Heart left ventricle (tissue), 13 donors: ENCODE measurements around the gene OR2L13.

Source experiments
- CTCF ChIP-seq, 12 donors: fragments of 200-600 bp; sonication (generic) in 4 of 12; IDR thresholded peaks; one replicate each; pipeline versions ENCODE4 v1.5.0 to v1.8.0; 2018 to 2022; ENCODE audit warnings: antibody characterized with exemption in 12 of 12, mild to moderate bottlenecking in 5 of 12
- POLR2A ChIP-seq, 2 donors: fragments of 450-650 bp; IDR thresholded peaks; one replicate each; pipeline ENCODE4 v1.6.1; 2017; ENCODE audit warnings: antibody characterized with exemption in 2 of 2, mild to moderate bottlenecking in 2 of 2, moderate library complexity in 2 of 2
- donor health status: ischemic (EF 13 %, LVEDD 7.1; RV severe dilation, severe dysfunction).
- donor health status: DM: no; HTN: yes; CAD: no.
- donor health status: DM: no; HTN: no; CAD: no.
- donor health status: ischemic (EF 25% LVEDD 6.9; RV normal size, moderate dysfunction).
- donor health status: ischemic (EF 25% LVEDD 5.7; RV mildly dilated, moderate dysfunction).
- donor health status: ischemic (EF 35%, LVEDD 5.7; RV mildly dilated, moderate dysfunction).
- donor health status: nonischemic (EF 11% LVEDD 7.7; RV severe dilation, severe dysfunction).
- donor health status: DM: yes; HTN: yes; CAD: no.
- donor health status: PGD.
- donor health status: ischemic (EF 29% LVEDD 5.4; RV normal size, mild dysfunction).
- donor health status: nonischemic (EF 23%, LVEDD 6.1; RV moderate dilation, normal function).

DNA sequence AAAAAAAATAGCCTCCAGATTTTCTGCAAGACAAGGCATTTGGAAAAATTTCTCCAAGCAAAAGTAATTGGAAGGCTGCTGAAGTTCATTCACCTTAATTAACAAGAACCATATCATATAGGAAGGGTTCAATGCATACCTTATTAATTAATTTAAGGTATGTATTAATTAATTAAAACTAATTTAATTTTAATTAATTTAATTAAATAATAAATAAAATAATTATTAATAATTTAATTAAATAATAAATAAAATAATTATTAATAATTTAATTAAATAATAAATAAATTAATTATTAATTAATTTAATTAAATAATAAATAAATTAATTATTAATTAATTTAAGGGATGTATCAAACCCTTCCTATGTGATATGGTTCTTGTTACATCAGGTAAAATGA is 7.9 kb downstream of the OR2L13 start:
- TF ChIP-seq CTCF (IDR thresholded peaks at IDR 0.05) = no peak
- no peak for TF ChIP-seq POLR2A (IDR thresholded peaks at IDR 0.05)
